MM.1S (cell line): ENCODE data around the gene RNF150.

Experiments
- DNase-seq: peaks from one replicate; pipeline ENCODE4 v3.0.0-alpha.2; 2015
- H2AFZ ChIP-seq: fragments of 300-600 bp; sonication (generic); 2 replicates; pipeline ENCODE4 v1.6.0; 2016; ENCODE audit warnings: antibody characterized with exemption, low read length
- H3F3A ChIP-seq: fragments of 300-600 bp; sonication (generic); 2 replicates; pipeline ENCODE4 v1.6.1; 2016; ENCODE audit warnings: mild to moderate bottlenecking, antibody characterized with exemption, low read length, moderate library complexity, mixed read lengths; ENCODE audit not compliant: insufficient read depth
- H3K27ac ChIP-seq: fragments of 300-600 bp; sonication (generic); 2 replicates; pipeline ENCODE4 v1.5.1; 2016; ENCODE audit warnings: mild to moderate bottlenecking, low read length
- H3K27me3 ChIP-seq: fragments of 300-600 bp; sonication (generic); replicated peaks from 2 replicates; pipeline ENCODE4 v1.6.0; 2016; ENCODE audit warnings: low read length; ENCODE audit not compliant: insufficient read depth
- H3K36me3 ChIP-seq: fragments of 300-600 bp; sonication (generic); replicated peaks from 2 replicates; pipeline ENCODE4 v1.6.1; 2016; ENCODE audit warnings: mild to moderate bottlenecking, low read length, mixed read lengths; ENCODE audit not compliant: insufficient read depth
- H3K4me1 ChIP-seq: fragments of 300-600 bp; sonication (generic); 2 replicates; pipeline ENCODE4 v1.6.1; 2016; ENCODE audit warnings: low read length, mixed read lengths
- H3K4me2 ChIP-seq: fragments of 300-600 bp; sonication (generic); 2 replicates; pipeline ENCODE4 v1.6.0; 2016; ENCODE audit warnings: low read depth, low read length
- H3K4me3 ChIP-seq: fragments of 300-600 bp; sonication (generic); 2 replicates; pipeline ENCODE4 v1.5.1; 2016; ENCODE audit warnings: low read length, mixed read lengths
- H3K79me2 ChIP-seq: fragments of 300-600 bp; sonication (generic); 2 replicates; pipeline ENCODE4 v1.6.1; 2016; ENCODE audit warnings: mixed run types, low read length, mixed read lengths
- H3K9ac ChIP-seq: fragments of 300-600 bp; sonication (generic); 2 replicates; pipeline ENCODE4 v1.6.1; 2016; ENCODE audit warnings: low read length, mixed read lengths
- H3K9me2 ChIP-seq: fragments of 300-600 bp; sonication (generic); replicated peaks from 2 replicates; pipeline ENCODE4 v1.6.1; 2016; ENCODE audit warnings: mild to moderate bottlenecking, low read length, mixed read lengths; ENCODE audit not compliant: insufficient read depth
- H3K9me3 ChIP-seq: fragments of 300-600 bp; sonication (generic); replicated peaks from 2 replicates; pipeline ENCODE4 v1.6.1; 2016; ENCODE audit warnings: mild to moderate bottlenecking, low read length, mixed read lengths; ENCODE audit not compliant: insufficient read depth
- H4K20me1 ChIP-seq: fragments of 300-600 bp; sonication (generic); 2 replicates; pipeline ENCODE4 v1.6.1; 2016; ENCODE audit warnings: mild to moderate bottlenecking, low read length, moderate library complexity, mixed read lengths; ENCODE audit not compliant: insufficient read depth
- EZH2 ChIP-seq: fragments of 300-600 bp; sonication (generic); optimal IDR thresholded peaks from 2 replicates; pipeline ENCODE3; 2017; ENCODE audit warnings: low read depth, mild to moderate bottlenecking, antibody characterized with exemption, low read length, mixed read lengths
- EZH2phosphoT487 ChIP-seq: fragments of 300-600 bp; sonication (generic); IDR thresholded peaks from 2 replicates; pipeline ENCODE4 v1.6.1; 2018; ENCODE audit warnings: antibody characterized with exemption, low read length
- TF ChIP-seq, protein P1 (sequence below): fragments of 300-600 bp; sonication (generic); IDR thresholded peaks from 2 replicates; pipeline ENCODE4 v1.5.1; 2016; ENCODE audit warnings: antibody characterized with exemption, low read length, mixed read lengths

RNF150 gene

GRCh38 chr4:140945106-140945505, 188.2 kb downstream of the RNF150 start:
- H3K4me1 ChIP-seq: no peaks in the 10 kb centered on the region
- no peak for DNase-seq
- H3K4me3 ChIP-seq: no peak overlapping the region
- no peaks in the 10 kb centered on the region for H3K9me3 ChIP-seq
- no peak overlapping the region for H2AFZ ChIP-seq
- no peaks in the 10 kb centered on the region for H3K9me2 ChIP-seq
- H3K27ac ChIP-seq: no peak overlapping the region
- H3K36me3 ChIP-seq: no peaks in the 10 kb centered on the region
- no peak overlapping the region for H3K4me2 ChIP-seq
- no peaks in the 10 kb centered on the region for H3K79me2 ChIP-seq
- TF ChIP-seq EZH2phosphoT487 (no peak), EZH2 (no peak)
- TF ChIP-seq, protein P1, sequence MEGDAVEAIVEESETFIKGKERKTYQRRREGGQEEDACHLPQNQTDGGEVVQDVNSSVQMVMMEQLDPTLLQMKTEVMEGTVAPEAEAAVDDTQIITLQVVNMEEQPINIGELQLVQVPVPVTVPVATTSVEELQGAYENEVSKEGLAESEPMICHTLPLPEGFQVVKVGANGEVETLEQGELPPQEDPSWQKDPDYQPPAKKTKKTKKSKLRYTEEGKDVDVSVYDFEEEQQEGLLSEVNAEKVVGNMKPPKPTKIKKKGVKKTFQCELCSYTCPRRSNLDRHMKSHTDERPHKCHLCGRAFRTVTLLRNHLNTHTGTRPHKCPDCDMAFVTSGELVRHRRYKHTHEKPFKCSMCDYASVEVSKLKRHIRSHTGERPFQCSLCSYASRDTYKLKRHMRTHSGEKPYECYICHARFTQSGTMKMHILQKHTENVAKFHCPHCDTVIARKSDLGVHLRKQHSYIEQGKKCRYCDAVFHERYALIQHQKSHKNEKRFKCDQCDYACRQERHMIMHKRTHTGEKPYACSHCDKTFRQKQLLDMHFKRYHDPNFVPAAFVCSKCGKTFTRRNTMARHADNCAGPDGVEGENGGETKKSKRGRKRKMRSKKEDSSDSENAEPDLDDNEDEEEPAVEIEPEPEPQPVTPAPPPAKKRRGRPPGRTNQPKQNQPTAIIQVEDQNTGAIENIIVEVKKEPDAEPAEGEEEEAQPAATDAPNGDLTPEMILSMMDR: no peak
- no peaks in the 10 kb centered on the region for H3K27me3 ChIP-seq
- no peak overlapping the region for H3K9ac ChIP-seq
- H3F3A ChIP-seq: no peaks in the 10 kb centered on the region
- no peaks in the 10 kb centered on the region for H4K20me1 ChIP-seq

- no peaks in the 10 kb centered on the region for H3K4me1 ChIP-seq
- H2AFZ ChIP-seq: no peak overlapping the region
- H3K9me3 ChIP-seq: no peaks in the 10 kb centered on the region
- H3K36me3 ChIP-seq: no peaks in the 10 kb centered on the region
- no peaks in the 10 kb centered on the region for H3K9me2 ChIP-seq
- no peak overlapping the region for H3K4me2 ChIP-seq
- TF ChIP-seq, protein P1: no peak
- TF ChIP-seq EZH2phosphoT487: no peak
- no peak for TF ChIP-seq EZH2
- no peak overlapping the region for H3K27ac ChIP-seq
- no peak overlapping the region for H3K9ac ChIP-seq
- no peak for DNase-seq
- no peaks in the 10 kb centered on the region for H4K20me1 ChIP-seq
- H3K4me3 ChIP-seq: no peak overlapping the region
- H3F3A ChIP-seq: no peaks in the 10 kb centered on the region
- no peaks in the 10 kb centered on the region for H3K27me3 ChIP-seq
- H3K79me2 ChIP-seq: no peaks in the 10 kb centered on the region
Measured at GRCh38 chr4:140944572-140944971, 188.7 kb downstream of the RNF150 start.

- Histone ChIP-seq H3F3A (no peaks in the 10 kb centered on the region), H3K36me3 (no peaks in the 10 kb centered on the region), H3K9ac (no peak overlapping the region), H2AFZ (no peak overlapping the region), H4K20me1 (no peaks in the 10 kb centered on the region), H3K27me3 (no peaks in the 10 kb centered on the region), H3K79me2 (no peaks in the 10 kb centered on the region), H3K4me3 (no peak overlapping the region), H3K4me1 (no peaks in the 10 kb centered on the region), H3K9me3 (no peaks in the 10 kb centered on the region), H3K9me2 (no peaks in the 10 kb centered on the region), H3K27ac (no peak overlapping the region), H3K4me2 (no peak overlapping the region)
- no peak for DNase-seq
- no peak for TF ChIP-seq EZH2phosphoT487
- no peak for TF ChIP-seq EZH2
- TF ChIP-seq, protein P1: no peak
Measured at GRCh38 chr4:140944199-140944515, 189.1 kb downstream of the RNF150 start.
